Measurements from ENCODE around the gene MRPL2.

GRCh38 chr6:43107344-43108062 lies 48.3 kb upstream of the MRPL2 start:
- TF ChIP-seq CTCF (IDR thresholded peaks at IDR 0.05; ENCODE audit: borderline replicate concordance, extremely low read depth, low read length, poor library complexity, severe bottlenecking), result no peak
- no peak for TF ChIP-seq EZH2 (IDR thresholded peaks at IDR 0.05; ENCODE audit: borderline replicate concordance, low read depth, low read length, severe bottlenecking)
